HG03378 (cell line): ENCODE results near the gene GNPTG.
"Not testable (repeated sequence)": the region's sequence is repeated elsewhere in the genome, so short reads cannot be mapped to it uniquely, and the experiment has no call there.

Experiments used
- ATAC-seq: cut with Tn5 transposase; IDR thresholded peaks from one replicate; pipeline ENCODE4 v1.9.1; 2021; ENCODE audit warnings: mild to moderate bottlenecking, moderate library complexity; ENCODE audit not compliant: unreplicated experiment

The GNPTG gene

DNA sequence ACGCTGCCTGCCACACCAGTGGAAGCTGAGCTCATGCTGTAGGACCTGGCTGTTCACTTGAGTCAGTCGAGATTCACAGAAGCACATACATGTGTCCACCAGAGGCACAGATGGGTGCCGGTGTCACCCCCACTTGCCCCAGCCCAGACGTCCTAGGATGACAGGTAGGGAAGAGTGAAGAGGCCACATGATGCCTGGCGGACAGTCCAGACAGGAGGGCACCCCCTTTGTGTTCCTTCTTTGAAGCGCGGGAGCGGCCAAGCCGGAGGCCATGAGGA, 33.5 kb upstream of the GNPTG start:
- no peak for ATAC-seq

DNA sequence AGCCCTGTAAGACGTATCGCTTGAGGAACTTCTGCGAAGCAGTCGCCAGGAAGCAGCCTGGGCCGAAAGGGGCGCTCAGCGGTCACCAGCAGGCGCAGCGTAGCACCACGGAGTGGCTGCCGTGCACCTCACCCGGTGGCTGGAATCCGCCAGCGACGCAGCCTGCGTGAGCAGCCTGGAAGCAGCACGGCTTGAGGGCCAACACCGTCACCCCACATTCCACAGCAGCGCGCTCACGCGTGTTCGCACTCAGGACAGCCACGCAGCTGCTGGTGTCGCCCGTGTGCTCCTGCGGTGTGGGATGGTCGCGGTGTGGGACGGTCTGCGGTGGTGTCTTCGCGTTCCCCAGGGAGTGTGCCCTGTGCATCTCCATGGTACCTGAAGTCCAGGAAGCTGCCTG, 32.7 kb upstream of the GNPTG start:
- no peak for ATAC-seq

GRCh38 chr16:1320097-1320496, 31.6 kb upstream of the GNPTG start:
- no peak for ATAC-seq

- ATAC-seq, result no peak
These were observed 31.0 kb upstream of the GNPTG start for GRCh38 chr16:1320658-1321240.

- ATAC-seq, result no peak
These were observed 29.3 kb upstream of the GNPTG start for GRCh38 chr16:1322407-1322806.

DNA sequence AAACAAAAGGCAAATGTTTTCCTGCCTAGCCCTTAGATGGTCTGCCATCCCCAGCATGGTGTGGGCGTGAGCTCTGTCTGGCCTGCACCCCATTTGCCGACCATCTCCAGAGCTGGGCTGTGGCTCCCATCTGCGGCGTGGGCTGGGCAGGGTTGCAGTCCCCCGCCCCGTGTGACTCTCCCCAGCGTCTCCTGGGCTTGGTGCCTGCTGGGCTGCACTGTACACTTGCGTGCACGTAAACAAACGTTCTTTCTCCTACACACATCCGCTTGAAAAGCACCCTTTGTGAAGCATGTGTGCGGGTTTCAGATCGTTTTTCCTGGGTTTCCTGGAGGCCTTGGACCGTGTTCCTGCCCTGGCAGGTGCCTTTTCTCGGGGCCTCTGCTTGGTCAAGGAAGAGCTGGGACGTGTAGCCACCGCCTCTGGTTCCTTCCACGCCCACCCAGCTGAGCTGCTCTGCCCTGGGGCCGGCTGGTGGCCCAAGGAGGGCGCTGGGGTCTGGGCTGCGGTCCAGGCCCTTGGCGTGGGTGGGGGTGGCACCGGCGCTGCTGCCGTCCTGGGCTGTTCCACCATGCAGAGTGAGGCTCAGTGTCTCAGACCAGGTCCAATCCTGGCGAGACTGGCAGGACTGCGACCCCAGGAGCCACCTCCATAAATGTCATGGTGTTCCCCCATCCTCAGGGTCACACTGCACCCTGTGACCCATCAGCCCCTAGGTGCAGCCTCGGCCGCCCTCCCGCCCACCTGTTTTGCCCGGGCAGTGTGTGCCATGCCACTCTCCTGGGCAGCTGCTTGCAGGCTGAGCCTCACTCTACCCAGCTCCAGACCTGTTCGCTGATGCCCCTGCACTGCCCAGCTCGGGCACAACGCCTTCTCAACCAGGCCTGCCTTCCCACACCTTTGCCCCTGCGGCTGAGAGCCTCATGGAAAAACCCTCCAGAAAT, 28.2 kb upstream of the GNPTG start:
- no peak for ATAC-seq

DNA sequence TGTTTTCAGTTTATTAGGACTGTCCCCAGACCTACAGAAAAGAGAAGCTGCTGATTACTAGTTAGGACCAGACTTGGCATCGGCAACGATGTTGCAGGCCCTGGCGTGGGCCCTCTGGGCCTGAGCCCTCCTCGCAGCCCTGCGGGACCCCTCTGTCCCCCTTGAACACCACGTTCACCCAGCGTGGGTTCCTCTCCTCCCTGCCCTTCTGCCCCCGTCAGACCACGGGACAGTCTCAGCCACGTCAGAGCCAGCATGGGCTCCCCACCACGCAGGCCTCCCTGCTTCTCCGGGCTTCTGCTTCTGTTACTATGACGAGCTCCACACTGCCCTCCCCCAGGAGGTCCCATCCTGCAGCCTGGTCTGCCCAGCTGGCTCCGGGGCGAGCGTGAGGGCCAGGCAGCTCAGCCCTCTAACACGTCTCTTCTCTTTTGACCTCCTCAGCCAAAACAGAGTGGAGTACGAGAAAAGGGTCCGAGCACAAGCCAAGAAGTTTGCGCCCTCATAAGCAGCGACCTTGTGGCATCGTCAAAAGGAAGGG, 27.4 kb upstream of the GNPTG start:
- ATAC-seq, result no peak

- no peak for ATAC-seq
These were observed 26.5 kb upstream of the GNPTG start for GRCh38 chr16:1325261-1325660.

DNA sequence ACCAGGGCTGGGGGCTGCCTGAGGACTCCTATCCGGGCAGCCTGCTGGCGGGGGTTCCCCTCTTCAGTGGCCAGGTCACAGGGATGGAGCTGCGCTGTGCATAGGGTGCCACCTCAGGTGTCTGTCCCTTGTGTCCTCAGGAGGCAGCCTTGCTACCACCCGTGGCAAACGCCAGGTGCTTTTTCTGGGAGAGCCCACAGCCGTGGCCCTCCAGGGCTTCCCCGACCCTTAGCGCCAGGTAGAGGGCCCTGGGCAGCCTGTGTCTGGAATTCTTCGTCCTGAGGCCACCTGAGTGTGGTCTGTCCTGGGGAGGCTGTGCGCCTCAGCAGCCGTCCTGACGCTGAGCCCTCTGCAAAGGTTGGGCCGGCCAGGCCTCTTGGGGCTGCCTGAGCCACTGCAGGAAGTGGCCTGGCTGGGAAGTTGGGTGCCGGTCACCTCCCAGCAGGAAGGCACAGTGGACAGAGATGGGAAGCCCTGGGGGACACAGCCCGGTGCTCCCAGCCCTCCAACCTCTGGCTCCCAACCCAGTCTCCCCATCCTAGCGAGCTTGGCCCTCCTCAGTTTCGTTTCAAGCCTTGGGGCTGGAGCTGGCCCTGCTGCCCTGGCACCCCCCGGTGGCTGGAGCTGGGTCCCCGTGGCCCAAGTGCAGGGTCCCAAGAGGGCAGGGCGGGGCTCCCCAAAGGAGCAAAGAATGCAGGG, 25.9 kb upstream of the GNPTG start:
- ATAC-seq, result no peak

DNA sequence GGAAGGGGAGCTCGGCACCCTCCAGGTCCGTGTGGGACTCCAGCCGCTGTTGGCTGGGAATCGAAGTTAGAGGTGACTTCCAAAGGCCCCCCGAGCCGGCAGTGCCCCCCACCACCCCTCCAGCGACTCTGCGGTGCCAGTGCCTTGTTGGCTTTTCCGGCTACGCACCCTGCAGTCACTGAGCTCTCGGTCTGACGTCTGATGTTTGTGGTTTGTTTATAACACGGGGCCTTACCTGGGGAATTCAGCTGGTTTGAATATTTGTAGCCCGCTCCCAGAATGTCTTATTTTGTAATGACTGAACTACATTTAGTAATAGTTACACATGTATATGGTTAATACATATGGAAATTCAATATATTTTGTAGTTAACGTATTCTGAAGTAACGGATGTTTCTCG, 25.3 kb upstream of the GNPTG start:
- no peak for ATAC-seq

- no peak for ATAC-seq
These were observed 24.6 kb upstream of the GNPTG start for GRCh38 chr16:1326946-1327618.

- no peak for ATAC-seq
These were observed 24.1 kb upstream of the GNPTG start for GRCh38 chr16:1327619-1327947.

DNA sequence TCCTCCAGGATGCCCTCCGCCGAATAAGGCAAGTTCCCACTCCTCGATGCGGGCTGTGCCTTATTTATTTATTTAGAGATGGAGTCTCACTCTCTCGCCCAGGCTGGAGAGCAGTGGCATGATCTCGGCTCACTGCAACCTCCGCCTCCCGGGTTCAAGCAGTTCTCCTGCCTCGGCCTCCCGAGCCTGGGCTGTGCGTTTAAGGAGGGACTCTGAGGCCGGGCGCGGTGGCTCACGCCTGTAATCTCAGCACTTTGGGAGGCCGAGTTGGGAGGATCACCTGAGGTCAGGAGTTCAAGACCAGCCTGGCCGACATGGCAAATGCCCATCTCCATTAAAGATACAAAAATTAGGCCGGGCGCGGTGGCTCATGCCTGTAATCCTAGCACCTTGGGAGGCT, 23.6 kb upstream of the GNPTG start:
- ATAC-seq, result not testable (repeated sequence)

DNA sequence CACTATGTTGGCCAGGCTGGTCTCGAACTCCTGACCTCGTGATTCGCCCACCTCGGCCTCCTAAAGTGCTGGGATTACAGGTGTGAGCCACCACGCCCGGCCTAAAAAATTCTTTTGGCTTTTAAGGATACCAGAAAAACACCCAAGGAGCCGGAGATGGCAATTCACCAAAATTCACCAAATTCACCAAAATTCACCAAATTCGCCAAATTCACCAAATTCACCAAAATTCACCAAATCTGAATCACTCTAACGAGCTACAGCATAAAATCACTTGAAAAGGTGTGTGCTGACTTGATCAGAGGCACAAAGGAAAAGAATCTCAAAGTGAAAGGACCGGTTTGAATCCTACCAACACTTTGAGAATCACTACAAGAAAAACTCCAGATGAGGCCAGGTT, 22.8 kb upstream of the GNPTG start:
- ATAC-seq, result not testable (repeated sequence)

DNA sequence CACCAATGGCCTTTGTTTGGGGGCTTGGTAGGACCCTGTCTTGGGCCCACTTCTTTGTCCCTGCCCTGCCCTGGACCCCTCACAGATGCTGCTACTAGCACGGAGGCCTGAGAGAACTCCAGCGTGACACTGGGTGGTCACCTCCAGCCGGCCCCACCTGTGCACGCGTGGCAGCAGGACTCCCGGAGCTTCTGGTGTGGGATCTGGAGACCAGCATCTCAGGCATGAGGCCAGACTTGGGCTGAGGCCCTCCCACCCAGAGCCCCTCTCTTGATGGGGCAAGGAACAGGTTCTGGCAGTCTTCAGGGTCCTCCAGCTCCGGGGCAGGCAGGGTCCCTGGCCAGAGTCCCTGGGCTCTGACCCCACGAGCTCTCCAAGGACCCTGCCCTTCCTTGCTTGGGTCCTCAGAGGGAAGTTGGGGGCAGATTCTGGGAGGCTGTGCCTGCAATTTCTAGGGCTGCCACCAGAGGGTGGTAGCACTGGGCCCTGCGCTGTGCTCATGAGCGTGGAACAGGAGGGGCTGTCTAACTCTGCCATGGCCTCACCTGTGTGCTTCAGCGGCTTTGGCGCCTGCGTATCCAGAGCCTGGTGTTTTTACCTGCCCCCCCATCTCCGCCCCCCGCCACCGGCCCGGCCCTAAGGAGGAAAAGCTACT, 21.3 kb upstream of the GNPTG start:
- ATAC-seq, result no peak

DNA sequence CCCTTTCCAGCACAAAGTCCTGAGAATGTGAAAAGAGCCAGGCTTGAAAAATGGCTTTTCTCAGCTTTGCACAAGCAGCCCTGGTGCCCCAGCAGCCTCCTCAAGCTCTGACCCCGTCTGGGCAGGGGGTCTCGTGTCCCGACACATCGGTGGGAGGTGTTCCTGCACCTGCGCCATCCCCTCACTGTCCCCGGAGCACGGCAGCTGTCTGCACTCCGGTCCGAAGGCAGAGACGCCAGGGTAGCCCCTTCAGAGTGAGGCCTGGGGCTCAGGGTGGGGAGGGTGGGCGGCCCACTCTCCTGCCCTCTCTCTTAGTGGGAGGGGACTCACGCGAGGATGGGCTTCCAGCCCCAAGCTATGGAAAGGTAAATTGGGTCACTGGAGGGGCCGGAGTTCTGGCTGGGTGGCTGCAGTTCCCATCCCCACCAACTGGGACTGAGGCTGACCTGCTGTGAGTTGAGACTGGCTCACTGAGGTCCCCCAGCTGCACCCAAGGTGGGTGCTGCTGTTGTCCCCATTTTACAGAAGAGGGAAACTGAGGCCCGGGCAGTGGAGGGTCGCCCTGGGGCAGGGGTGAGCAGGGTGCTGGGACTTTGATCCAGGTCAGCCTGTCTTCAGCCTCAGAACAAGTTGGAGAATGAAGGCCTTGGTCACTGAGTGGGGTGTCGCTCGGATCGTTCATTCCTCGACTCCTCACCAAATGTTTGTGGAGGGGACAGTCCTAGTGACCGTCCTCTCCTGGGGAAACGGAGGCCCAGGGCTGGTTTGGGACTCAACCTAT, 20.6 kb upstream of the GNPTG start:
- ATAC-seq, result no peak

DNA sequence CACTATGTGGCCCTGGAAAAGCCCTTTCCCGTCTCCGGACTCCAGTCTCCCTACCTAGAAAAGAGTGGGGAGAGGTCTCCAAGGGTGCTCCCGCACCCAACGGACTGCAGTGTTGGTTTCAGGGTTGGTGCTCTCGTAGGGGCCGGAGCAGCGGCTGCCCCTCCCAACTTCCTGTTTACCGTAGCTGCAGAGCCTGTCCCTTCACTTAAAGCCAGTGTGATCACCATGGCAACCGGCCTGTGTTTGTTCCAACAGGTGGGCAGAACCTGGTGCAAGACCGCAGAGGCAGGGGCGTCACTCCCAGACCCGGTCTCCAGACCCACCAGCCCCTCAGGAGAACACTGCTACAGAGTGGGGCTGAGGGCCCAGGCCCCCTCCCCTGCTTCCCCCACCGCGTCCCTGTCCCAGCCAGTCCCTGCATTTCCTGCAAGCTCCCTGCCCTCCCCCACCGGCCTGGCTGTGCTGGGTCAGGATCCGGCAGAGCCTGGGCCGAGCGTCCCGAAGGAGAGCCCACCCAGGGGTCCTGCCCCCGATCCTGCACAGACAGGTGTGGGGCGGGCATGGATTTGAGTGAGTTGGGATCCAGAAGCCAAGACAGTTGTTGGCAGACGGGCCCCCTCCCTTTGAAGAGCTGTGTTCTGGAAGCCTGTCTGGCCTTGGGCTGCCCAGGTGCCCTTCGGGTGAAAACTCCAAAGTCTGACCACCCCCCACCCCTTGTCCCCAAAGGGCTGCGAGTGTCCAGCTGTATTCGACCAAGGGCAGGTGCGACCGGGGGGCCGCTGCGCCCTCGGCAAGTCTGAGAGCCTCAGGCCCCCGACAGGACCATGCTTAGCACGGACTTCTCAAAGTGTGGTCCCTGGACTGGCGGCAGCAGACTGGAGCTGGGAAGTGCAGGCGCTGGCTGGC, 19.8 kb upstream of the GNPTG start:
- ATAC-seq, result peak; percentile 48

DNA sequence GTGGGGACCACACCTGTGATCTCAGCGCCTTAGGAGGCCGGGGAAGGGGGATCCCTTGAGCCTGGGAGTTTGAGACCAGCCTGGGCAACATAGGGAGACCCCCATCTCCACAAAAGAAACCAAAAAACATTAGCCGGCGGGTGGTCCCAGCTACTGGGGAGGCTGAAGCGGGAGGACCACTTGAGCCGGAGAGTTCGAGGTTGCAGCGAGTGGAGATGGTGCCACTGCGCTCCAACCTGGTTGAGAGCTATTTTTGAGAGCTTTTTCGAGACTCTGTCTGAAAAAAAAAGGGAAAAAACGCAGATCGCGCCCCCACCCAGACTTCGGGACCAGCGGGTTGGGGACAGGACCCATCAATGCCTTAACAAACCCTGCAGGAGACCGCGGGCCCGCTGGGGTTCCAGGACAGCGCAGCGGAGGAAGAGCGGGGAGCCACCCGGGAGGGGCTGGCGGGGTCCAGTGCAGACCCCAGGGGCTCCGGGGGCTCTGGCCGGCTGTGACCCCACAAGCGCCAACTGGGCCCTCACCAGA, 19.0 kb upstream of the GNPTG start:
- ATAC-seq, result no peak
